Measurements from ENCODE around the gene HSPG2.

HSPG2 gene

GRCh38 chr1:21821385-21822019 lies 115.6 kb downstream of the HSPG2 start:
- no peaks in the 10 kb centered on the region for H3K79me2 ChIP-seq (ENCODE audit: control insufficient read depth, insufficient read depth, low read length, unreplicated experiment)
- no peak overlapping the region for H2AFZ ChIP-seq (ENCODE audit: low read length, unreplicated experiment)
- no peak overlapping the region for H3K27ac ChIP-seq (ENCODE audit: low read depth, low read length)
- H3K4me3 ChIP-seq (ENCODE audit: low read depth, low read length): no peak overlapping the region
- H3K27me3 ChIP-seq (ENCODE audit: insufficient read depth, low read length): no peaks in the 10 kb centered on the region
- H3K36me3 ChIP-seq (ENCODE audit: insufficient read depth, low read length): peaks cover 21% of the 10 kb centered on the region
- peaks cover 9% of the 10 kb centered on the region for H3K4me1 ChIP-seq (ENCODE audit: control insufficient read depth, insufficient read depth, low read length, unreplicated experiment)

GRCh38 chr1:21820597-21821232 lies 116.4 kb downstream of the HSPG2 start:
- Histone ChIP-seq H3K36me3 (ENCODE audit: insufficient read depth, low read length) (peaks cover 21% of the 10 kb centered on the region), H3K27ac (ENCODE audit: low read depth, low read length) (no peak overlapping the region), H3K4me3 (ENCODE audit: low read depth, low read length) (no peak overlapping the region), H3K79me2 (ENCODE audit: control insufficient read depth, insufficient read depth, low read length, unreplicated experiment) (no peaks in the 10 kb centered on the region), H3K27me3 (ENCODE audit: insufficient read depth, low read length) (no peaks in the 10 kb centered on the region), H2AFZ (ENCODE audit: low read length, unreplicated experiment) (no peak overlapping the region), H3K4me1 (ENCODE audit: control insufficient read depth, insufficient read depth, low read length, unreplicated experiment) (peaks cover 9% of the 10 kb centered on the region)

GRCh38 chr1:21818656-21819055 lies 118.5 kb downstream of the HSPG2 start:
- Histone ChIP-seq H3K4me1 (ENCODE audit: control insufficient read depth, insufficient read depth, low read length, unreplicated experiment) (peaks cover 9% of the 10 kb centered on the region), H3K27me3 (ENCODE audit: insufficient read depth, low read length) (no peaks in the 10 kb centered on the region), H3K27ac (ENCODE audit: low read depth, low read length) (no peak overlapping the region), H2AFZ (ENCODE audit: low read length, unreplicated experiment) (no peak overlapping the region), H3K79me2 (ENCODE audit: control insufficient read depth, insufficient read depth, low read length, unreplicated experiment) (no peaks in the 10 kb centered on the region), H3K4me3 (ENCODE audit: low read depth, low read length) (no peak overlapping the region), H3K36me3 (ENCODE audit: insufficient read depth, low read length) (peaks cover 16% of the 10 kb centered on the region)

- Histone ChIP-seq H2AFZ (ENCODE audit: low read length, unreplicated experiment) (no peak overlapping the region), H3K4me3 (ENCODE audit: low read depth, low read length) (no peak overlapping the region), H3K79me2 (ENCODE audit: control insufficient read depth, insufficient read depth, low read length, unreplicated experiment) (no peaks in the 10 kb centered on the region), H3K4me1 (ENCODE audit: control insufficient read depth, insufficient read depth, low read length, unreplicated experiment) (peaks cover 13% of the 10 kb centered on the region), H3K36me3 (ENCODE audit: insufficient read depth, low read length) (peaks cover 16% of the 10 kb centered on the region), H3K27me3 (ENCODE audit: insufficient read depth, low read length) (no peaks in the 10 kb centered on the region), H3K27ac (ENCODE audit: low read depth, low read length) (no peak overlapping the region)
Observed at GRCh38 chr1:21816602-21817302, 120.4 kb downstream of the HSPG2 start.

GRCh38 chr1:21815724-21816321 lies 121.3 kb downstream of the HSPG2 start:
- Histone ChIP-seq H2AFZ (ENCODE audit: low read length, unreplicated experiment) (no peak overlapping the region), H3K4me3 (ENCODE audit: low read depth, low read length) (no peak overlapping the region), H3K27ac (ENCODE audit: low read depth, low read length) (no peak overlapping the region), H3K36me3 (ENCODE audit: insufficient read depth, low read length) (peaks cover 10% of the 10 kb centered on the region), H3K79me2 (ENCODE audit: control insufficient read depth, insufficient read depth, low read length, unreplicated experiment) (no peaks in the 10 kb centered on the region), H3K27me3 (ENCODE audit: insufficient read depth, low read length) (no peaks in the 10 kb centered on the region), H3K4me1 (ENCODE audit: control insufficient read depth, insufficient read depth, low read length, unreplicated experiment) (peaks cover 14% of the 10 kb centered on the region)

- no peak overlapping the region for H2AFZ ChIP-seq (ENCODE audit: low read length, unreplicated experiment)
- no peak overlapping the region for H3K27ac ChIP-seq (ENCODE audit: low read depth, low read length)
- H3K79me2 ChIP-seq (ENCODE audit: control insufficient read depth, insufficient read depth, low read length, unreplicated experiment): no peaks in the 10 kb centered on the region
- H3K27me3 ChIP-seq (ENCODE audit: insufficient read depth, low read length): no peaks in the 10 kb centered on the region
- no peak overlapping the region for H3K4me3 ChIP-seq (ENCODE audit: low read depth, low read length)
- peaks cover 5% of the 10 kb centered on the region; the same call in 1 of the 2 replicates for H3K36me3 ChIP-seq (ENCODE audit: insufficient read depth, low read length)
- H3K4me1 ChIP-seq (ENCODE audit: control insufficient read depth, insufficient read depth, low read length, unreplicated experiment): peaks cover 14% of the 10 kb centered on the region
Observed at GRCh38 chr1:21814981-21815582, 122.0 kb downstream of the HSPG2 start.

- no peak overlapping the region for H3K4me3 ChIP-seq (ENCODE audit: low read depth, low read length)
- H2AFZ ChIP-seq (ENCODE audit: low read length, unreplicated experiment): no peak overlapping the region
- H3K27me3 ChIP-seq (ENCODE audit: insufficient read depth, low read length): no peaks in the 10 kb centered on the region
- peaks cover 5% of the 10 kb centered on the region; the same call in 1 of the 2 replicates for H3K36me3 ChIP-seq (ENCODE audit: insufficient read depth, low read length)
- peaks cover 14% of the 10 kb centered on the region for H3K4me1 ChIP-seq (ENCODE audit: control insufficient read depth, insufficient read depth, low read length, unreplicated experiment)
- H3K27ac ChIP-seq (ENCODE audit: low read depth, low read length): no peak overlapping the region
- no peaks in the 10 kb centered on the region for H3K79me2 ChIP-seq (ENCODE audit: control insufficient read depth, insufficient read depth, low read length, unreplicated experiment)
Observed at GRCh38 chr1:21814241-21814918, 122.7 kb downstream of the HSPG2 start.

GRCh38 chr1:21813542-21813941 lies 123.6 kb downstream of the HSPG2 start:
- Histone ChIP-seq H3K27me3 (ENCODE audit: insufficient read depth, low read length) (no peaks in the 10 kb centered on the region), H3K79me2 (ENCODE audit: control insufficient read depth, insufficient read depth, low read length, unreplicated experiment) (no peaks in the 10 kb centered on the region), H3K36me3 (ENCODE audit: insufficient read depth, low read length) (peaks cover 3% of the 10 kb centered on the region; the same call in 1 of the 2 replicates), H2AFZ (ENCODE audit: low read length, unreplicated experiment) (no peak overlapping the region), H3K4me1 (ENCODE audit: control insufficient read depth, insufficient read depth, low read length, unreplicated experiment) (peaks cover 14% of the 10 kb centered on the region), H3K27ac (ENCODE audit: low read depth, low read length) (no peak overlapping the region), H3K4me3 (ENCODE audit: low read depth, low read length) (no peak overlapping the region)

- Histone ChIP-seq H3K79me2 (ENCODE audit: control insufficient read depth, insufficient read depth, low read length, unreplicated experiment) (no peaks in the 10 kb centered on the region), H3K36me3 (ENCODE audit: insufficient read depth, low read length) (no peaks in the 10 kb centered on the region), H3K4me1 (ENCODE audit: control insufficient read depth, insufficient read depth, low read length, unreplicated experiment) (peaks cover 8% of the 10 kb centered on the region), H3K4me3 (ENCODE audit: low read depth, low read length) (no peak within 1 kb of the TSS), H3K27me3 (ENCODE audit: insufficient read depth, low read length) (no peaks in the 10 kb centered on the region), H3K27ac (ENCODE audit: low read depth, low read length) (no peak within 1 kb of the TSS), H2AFZ (ENCODE audit: low read length, unreplicated experiment) (no peak within 1 kb of the TSS)
Observed at GRCh38 chr1:21811875-21812305, 125.2 kb downstream of the HSPG2 start, which contains the start of gene LDLRAD2. Gene LDLRAD2 (plus strand): TSS chr1:21812265. CDS start chr1:21812452, 187 bp downstream.

GRCh38 chr1:21804536-21804935 lies 132.6 kb downstream of the HSPG2 start:
- no peak overlapping the region for H3K27ac ChIP-seq (ENCODE audit: low read depth, low read length)
- H3K36me3 ChIP-seq (ENCODE audit: insufficient read depth, low read length): no peaks in the 10 kb centered on the region
- H3K4me3 ChIP-seq (ENCODE audit: low read depth, low read length): no peak overlapping the region
- no peak overlapping the region for H2AFZ ChIP-seq (ENCODE audit: low read length, unreplicated experiment)
- H3K27me3 ChIP-seq (ENCODE audit: insufficient read depth, low read length): no peaks in the 10 kb centered on the region
- H3K79me2 ChIP-seq (ENCODE audit: control insufficient read depth, insufficient read depth, low read length, unreplicated experiment): no peaks in the 10 kb centered on the region
- H3K4me1 ChIP-seq (ENCODE audit: control insufficient read depth, insufficient read depth, low read length, unreplicated experiment): peaks cover 3% of the 10 kb centered on the region

Measured in ACC112 (cell line).